GM18867 (cell line): Measurements from ENCODE around the gene SEBOX.

Experiments
- ATAC-seq: cut with Tn5 transposase; IDR thresholded peaks from one replicate; pipeline ENCODE4 v1.9.1; 2021; ENCODE audit warnings: mild to moderate bottlenecking, moderate library complexity; ENCODE audit not compliant: unreplicated experiment

Gene SEBOX

GRCh38 chr17:28324267-28324745, 40.7 kb downstream of the SEBOX start:
- ATAC-seq, result no peak

DNA sequence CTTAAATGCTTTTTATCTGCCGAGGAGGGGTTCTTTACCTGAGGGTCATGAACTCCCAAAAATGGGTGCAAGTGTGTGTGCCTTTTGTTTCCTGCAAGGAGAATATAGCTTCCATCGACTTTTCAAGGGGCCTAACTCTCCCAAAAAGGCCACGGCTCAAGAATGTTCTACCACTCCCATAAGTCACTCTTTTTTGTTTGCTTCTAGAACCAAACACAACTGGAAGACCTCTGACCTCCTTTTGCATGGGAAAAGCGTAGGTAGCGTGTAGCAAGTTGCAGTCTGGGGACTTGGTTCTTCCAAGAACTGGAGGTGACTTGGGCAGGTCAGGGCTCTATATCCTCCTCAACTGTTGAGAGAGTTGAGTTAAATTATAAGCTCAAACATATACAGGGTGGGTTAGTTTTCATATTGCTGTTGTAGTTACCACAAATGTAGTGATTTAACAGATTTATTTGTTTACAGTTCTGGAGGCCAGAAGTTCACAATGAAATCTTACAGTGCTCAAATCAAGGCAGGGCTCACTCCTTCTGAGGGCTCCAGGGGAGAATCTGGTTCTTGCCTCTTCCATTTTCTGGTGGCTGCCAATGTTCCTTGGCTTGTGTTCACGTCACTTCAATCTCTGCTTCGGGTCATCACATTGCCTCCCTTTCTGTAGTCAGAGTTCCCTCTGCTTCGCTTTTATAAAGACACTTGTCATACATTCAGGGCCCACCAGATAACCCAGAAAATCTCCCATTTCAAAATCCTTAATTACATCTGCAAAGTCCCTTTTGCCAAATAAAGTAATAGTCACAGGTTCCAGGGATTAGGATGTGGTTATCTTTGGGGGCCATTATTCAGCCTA, 44.6 kb downstream of the SEBOX start:
- ATAC-seq, result no peak

GRCh38 chr17:28319598-28319935, 45.4 kb downstream of the SEBOX start:
- no peak for ATAC-seq

DNA sequence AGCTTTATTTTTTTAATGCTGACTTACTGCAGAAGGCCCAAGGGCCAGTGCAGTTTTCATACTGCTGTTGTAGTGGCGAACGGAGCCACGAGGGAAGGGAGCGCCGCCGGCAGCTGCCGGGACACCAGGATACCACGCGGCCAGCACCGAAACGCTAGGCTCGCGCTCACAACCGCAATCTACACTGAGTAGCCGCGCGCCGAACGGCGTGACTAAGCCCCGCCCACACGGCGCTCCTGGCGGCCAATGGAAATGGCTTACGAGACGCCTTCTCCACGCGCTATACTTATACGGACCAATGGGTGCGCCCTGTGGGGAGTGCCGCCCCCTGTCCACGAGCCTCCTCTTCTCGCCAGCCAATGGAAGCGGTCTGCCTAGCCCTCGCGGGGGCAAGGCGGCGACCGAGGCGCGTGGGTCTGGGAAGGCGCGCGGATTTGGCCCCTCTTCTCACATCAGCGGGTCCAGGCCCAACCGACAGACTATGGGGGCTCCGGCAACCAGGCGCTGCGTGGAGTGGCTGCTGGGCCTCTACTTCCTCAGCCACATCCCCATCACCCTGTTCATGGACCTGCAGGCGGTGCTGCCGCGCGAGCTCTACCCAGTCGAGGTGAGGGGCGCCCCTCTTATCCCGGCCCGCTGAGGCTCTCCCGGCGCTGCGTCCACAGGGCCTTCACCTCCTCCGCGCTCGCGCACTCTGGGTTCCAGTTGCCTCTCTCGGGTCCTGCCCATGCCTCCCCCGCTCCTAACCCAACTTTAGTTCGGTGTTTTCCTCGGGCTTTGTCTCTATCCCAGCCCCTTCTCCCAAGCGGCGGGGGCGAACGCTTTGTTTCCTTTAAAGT, 46.0 kb downstream of the SEBOX start, which contains the start of gene TMEM97:
TSS of gene TMEM97 (plus strand) at position 442 of the 839 bp plus-strand sequence. CDS start at position 482, 40 bp downstream.
- ATAC-seq, result peak; percentile 94

GRCh38 chr17:28317966-28318758, 46.8 kb downstream of the SEBOX start:
- peak; percentile 3 for ATAC-seq

DNA sequence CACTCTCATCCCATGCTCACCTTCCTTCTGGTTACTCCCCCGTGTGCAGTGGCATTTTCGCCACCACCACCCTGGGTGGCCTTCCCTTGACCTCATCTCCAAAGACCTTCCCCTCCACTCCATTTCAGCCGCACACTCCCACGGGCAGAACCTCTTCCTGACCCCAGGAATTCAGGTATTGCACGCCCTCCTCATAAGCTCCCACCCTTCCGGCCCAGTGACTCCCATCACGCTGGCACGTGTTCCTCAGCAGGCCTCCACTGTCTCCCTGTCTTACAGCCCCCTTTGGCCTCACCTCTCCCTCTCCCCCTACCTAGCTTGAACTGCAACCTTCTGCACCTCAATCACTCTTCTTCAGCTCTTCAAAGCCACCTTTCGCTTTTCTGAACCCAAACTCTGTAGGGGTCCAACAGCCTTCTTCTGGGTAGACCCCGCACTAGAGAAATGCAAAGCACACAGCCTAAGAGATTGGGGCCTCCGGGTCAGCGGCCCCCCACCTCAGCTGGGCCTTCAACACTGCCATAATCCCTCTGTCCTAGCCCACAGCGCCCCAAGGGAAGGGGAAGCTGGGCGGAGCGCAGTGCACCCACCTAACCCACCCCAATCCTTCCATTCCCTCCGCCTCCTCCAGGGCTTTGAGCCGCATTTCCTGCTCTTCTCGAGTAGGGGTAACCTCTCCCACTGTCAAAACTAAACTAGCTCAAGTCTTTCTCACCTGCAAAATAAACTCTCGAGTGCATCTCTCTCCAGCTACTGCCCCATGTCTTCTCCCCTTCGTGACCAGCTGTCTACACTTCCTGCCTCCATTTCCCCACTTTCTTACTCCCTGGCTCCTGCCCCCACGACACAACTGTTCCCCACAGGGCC, 47.7 kb downstream of the SEBOX start:
- ATAC-seq, result no peak

GRCh38 chr17:28315846-28316705, 48.9 kb downstream of the SEBOX start:
- ATAC-seq, result no peak

DNA sequence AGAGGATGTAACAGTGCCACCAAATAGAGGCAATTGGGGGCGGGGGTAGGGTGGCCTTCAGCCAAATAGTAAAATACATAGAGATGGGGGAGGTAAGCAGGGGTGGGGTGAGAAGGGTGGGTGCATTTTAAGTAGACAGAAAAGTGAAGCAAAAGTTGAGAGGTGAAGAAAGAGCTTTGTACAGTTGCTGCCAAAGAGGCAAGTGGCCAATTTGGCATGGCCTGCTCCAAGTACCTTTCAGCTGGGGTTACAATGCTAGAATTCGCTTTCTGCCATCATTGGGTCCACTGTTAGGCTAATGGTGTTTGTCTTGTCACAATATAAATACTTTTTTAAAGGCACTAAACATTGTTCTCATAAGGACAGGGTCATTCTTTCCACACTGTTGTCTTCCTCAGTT, 51.2 kb downstream of the SEBOX start:
- no peak for ATAC-seq
